Measurements from ENCODE around the gene LRRC45.

GRCh38 chr17:82049106-82049505, 26.0 kb downstream of the LRRC45 start:
- TF ChIP-seq, protein P1, sequence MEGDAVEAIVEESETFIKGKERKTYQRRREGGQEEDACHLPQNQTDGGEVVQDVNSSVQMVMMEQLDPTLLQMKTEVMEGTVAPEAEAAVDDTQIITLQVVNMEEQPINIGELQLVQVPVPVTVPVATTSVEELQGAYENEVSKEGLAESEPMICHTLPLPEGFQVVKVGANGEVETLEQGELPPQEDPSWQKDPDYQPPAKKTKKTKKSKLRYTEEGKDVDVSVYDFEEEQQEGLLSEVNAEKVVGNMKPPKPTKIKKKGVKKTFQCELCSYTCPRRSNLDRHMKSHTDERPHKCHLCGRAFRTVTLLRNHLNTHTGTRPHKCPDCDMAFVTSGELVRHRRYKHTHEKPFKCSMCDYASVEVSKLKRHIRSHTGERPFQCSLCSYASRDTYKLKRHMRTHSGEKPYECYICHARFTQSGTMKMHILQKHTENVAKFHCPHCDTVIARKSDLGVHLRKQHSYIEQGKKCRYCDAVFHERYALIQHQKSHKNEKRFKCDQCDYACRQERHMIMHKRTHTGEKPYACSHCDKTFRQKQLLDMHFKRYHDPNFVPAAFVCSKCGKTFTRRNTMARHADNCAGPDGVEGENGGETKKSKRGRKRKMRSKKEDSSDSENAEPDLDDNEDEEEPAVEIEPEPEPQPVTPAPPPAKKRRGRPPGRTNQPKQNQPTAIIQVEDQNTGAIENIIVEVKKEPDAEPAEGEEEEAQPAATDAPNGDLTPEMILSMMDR (IDR thresholded peaks at IDR 0.05; ENCODE audit: extremely low read depth in 1 of 2, insufficient read depth in 1 of 2, low read depth in 1 of 2, low read length in 2 of 2), result no peak
- TF ChIP-seq POLR2AphosphoS5 (IDR thresholded peaks at IDR 0.05; ENCODE audit: insufficient read depth, low read depth, low read length), result no peak
- TF ChIP-seq POLR2A (IDR thresholded peaks at IDR 0.05; ENCODE audit: low read depth, low read length), result no peak
- no peak for TF ChIP-seq EZH2 (IDR thresholded peaks at IDR 0.05; ENCODE audit: borderline replicate concordance, low read depth, low read length, severe bottlenecking)
- TF ChIP-seq JUN (IDR thresholded peaks at IDR 0.05; ENCODE audit: borderline replicate concordance, insufficient read depth, insufficient read length, low read depth), result no peak
- TF ChIP-seq GATA2 (IDR thresholded peaks at IDR 0.05; ENCODE audit: insufficient read depth, insufficient read length, low read depth, low read length), result no peak
- TF ChIP-seq, protein P2, sequence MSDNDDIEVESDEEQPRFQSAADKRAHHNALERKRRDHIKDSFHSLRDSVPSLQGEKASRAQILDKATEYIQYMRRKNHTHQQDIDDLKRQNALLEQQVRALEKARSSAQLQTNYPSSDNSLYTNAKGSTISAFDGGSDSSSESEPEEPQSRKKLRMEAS (IDR thresholded peaks at IDR 0.05; ENCODE audit: insufficient read depth, insufficient read length), result no peak

All from endothelial cell of umbilical vein (primary cell).